GM21717 (cell line): Measurements from ENCODE around the gene DCHS1.
"Not testable (repeated sequence)": the region's sequence is repeated elsewhere in the genome, so short reads cannot be mapped to it uniquely, and the experiment has no call there.

ENCODE experiments used
- ATAC-seq: cut with Tn5 transposase; IDR thresholded peaks from one replicate; pipeline ENCODE4 v1.9.1; 2021; ENCODE audit warnings: mild to moderate bottlenecking, moderate library complexity; ENCODE audit not compliant: unreplicated experiment

The DCHS1 gene, protein sequence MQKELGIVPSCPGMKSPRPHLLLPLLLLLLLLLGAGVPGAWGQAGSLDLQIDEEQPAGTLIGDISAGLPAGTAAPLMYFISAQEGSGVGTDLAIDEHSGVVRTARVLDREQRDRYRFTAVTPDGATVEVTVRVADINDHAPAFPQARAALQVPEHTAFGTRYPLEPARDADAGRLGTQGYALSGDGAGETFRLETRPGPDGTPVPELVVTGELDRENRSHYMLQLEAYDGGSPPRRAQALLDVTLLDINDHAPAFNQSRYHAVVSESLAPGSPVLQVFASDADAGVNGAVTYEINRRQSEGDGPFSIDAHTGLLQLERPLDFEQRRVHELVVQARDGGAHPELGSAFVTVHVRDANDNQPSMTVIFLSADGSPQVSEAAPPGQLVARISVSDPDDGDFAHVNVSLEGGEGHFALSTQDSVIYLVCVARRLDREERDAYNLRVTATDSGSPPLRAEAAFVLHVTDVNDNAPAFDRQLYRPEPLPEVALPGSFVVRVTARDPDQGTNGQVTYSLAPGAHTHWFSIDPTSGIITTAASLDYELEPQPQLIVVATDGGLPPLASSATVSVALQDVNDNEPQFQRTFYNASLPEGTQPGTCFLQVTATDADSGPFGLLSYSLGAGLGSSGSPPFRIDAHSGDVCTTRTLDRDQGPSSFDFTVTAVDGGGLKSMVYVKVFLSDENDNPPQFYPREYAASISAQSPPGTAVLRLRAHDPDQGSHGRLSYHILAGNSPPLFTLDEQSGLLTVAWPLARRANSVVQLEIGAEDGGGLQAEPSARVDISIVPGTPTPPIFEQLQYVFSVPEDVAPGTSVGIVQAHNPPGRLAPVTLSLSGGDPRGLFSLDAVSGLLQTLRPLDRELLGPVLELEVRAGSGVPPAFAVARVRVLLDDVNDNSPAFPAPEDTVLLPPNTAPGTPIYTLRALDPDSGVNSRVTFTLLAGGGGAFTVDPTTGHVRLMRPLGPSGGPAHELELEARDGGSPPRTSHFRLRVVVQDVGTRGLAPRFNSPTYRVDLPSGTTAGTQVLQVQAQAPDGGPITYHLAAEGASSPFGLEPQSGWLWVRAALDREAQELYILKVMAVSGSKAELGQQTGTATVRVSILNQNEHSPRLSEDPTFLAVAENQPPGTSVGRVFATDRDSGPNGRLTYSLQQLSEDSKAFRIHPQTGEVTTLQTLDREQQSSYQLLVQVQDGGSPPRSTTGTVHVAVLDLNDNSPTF (N-terminal part only)

DNA sequence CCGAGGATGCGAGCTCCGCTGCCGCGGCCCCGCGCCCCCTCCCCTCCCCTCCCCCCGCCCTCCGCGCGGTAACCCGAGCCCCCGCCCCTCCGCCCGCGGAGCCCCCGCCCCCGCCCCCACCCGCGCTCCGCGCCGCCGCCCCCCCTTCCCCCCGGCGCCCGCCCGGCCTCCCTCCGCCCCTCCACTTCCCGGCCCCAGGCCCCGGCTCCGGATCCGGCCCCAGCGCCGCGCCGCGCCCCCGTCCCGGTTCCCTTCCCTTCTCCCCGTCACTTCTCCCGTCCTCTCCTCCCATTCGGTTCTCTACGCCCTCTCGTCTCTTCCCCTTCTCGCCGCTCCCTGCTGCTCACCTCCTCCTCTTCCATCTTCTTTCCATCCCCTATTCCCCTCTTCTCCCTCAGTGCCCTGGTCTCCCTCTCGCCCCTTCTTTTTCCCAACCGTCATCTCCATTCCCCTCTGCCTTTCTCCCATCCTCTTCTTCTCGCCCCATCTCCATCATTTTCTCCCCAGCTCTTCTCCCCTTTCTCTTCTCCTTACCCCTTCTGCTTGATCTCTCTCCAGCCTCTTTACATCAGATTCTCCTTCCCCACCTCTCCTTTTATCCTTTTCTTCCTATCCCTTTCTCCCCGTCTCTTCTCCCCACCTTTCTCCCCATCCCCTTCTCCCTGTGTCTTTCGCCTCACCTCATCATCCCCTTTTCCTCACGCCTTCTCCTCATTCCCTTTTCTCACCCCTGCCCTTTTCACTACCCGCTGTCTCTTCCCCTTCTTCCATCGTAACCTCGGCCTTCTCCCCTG is at the start of gene DCHS1:
Gene DCHS1 (minus strand): TSS at position 20 of the 794 bp plus-strand sequence. CDS start 14,196 bp downstream, outside the sequence.
- ATAC-seq = no peak

DNA sequence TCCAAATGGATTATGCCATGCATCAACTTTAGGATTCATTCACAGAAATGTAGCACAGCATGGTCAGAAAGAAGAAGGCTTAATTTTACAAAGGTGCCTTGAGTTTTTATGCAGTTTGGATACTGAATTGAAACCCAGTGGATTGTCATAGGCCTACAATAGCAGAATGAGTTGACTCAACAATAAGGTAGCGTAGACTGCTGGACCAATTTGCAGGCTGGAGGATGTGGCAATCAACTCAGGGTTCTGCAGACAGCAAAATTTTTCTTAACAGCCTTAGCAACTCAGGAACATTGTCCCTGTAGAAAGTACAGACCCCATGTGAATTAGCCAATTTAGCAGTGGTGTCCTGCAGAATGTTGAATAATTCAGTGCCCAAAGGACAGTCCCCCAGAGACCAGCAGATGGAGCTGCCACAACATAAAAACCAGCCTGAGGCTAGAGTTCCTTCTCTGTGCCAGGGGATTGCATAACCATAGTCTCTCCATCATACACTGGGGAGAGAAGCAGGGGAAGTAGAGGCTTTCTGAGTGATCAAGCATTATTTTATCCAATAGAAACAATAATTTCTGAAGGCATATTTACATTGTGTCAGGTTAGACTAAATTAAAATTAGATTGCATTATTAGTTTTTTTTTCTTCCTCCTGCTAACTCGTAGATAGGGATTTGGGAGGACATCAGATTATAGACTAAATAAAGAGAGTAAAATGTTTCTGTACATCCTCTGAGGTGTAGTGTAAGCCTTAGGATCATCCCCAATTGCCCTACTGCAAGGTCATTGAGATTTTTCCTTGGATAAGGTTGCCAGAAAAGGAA is 47.8 kb upstream of the DCHS1 start:
- no peak for ATAC-seq

DNA sequence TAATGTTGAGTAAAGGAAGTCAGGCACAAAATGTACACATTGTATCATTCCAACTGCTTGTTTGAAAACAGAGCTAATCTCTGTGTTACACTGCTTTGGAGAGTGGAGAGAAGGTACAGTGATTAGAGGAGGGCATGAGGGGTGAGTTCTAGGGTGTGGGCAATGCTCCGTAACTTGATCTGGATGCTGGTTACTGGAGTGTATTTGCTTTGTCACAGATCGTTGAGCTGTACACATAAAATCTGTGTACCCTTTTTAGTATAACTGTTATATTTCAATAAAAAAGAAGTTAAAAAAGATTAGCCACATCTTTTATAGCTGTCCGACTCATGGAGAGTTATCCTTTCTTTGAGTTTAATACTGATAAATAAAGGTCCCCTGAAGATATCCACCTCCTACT is 46.3 kb upstream of the DCHS1 start:
- not testable (repeated sequence) for ATAC-seq

DNA sequence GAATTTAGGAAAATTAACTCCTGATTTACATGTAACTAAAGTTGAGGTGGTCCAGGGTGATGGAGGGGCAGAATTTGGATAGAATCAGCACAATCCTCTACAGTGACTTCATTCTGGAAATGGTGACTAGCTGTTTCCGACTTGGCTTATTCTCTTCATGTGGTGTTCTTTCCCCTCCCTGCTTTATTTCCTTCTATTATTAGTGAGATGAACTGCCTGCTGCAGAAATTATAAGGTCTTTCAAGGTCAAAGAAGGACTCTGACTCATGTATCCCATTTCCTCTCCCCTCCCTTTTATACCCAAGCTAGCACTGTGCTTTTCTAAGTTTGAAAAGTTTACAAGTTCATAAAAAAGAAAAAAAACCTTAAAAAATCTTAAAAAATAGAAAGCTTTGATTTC is 39.8 kb upstream of the DCHS1 start:
- ATAC-seq = no peak

DNA sequence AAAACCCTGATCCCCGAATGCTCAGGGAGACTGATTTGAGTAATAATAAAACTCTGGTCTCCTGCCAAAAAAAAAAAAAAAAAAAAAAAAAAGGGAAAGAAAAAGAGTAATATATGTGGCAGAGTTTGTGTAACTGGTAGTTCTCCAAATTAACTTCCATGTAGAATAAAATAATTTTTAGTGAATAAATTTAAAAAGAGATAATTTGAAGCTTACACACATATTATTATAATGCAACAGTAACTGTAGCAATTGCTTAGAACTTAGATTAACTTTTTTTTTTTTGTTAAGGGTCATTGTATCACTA is 38.6 kb upstream of the DCHS1 start:
- no peak for ATAC-seq

DNA sequence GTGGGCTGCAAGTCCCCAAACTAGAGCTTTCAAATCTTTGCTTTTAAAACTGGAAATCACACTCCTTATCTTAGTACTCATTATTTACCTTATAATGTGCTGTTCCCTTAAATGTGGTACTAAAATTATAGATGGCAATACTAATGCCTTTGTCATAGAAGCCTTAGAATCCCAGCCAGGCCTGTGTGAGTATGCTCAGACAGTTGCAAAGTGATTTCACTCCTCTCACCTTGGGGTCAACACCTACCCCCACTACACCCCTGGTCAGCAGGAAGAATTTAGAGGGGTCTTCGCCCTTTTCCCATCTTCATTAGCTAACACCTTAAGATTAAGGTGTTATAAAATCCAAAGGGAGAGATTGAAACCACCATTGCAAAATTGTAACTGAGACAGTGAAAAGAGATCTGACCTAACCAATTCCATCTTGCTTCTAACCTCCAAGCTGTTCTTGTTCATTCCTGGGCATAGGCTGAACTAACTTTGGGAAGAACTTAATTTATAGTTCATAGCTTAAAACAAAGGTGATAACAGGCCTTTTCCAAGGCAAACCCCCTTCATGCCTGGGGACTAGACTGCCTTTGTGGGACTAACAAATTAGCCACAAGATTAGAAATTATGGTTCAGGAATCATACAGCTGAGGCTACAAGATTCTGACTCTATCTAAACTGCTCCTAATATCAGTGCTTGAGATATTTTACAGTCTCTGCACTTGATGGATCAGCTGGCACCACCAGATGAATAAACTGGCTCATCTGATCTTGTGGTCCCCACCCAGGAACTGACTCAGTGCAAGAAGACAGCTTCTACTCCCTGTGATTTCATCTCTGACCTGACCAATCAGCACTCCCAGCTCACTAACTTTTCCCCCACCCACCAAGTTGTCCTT is 38.0 kb upstream of the DCHS1 start:
- no peak for ATAC-seq

DNA sequence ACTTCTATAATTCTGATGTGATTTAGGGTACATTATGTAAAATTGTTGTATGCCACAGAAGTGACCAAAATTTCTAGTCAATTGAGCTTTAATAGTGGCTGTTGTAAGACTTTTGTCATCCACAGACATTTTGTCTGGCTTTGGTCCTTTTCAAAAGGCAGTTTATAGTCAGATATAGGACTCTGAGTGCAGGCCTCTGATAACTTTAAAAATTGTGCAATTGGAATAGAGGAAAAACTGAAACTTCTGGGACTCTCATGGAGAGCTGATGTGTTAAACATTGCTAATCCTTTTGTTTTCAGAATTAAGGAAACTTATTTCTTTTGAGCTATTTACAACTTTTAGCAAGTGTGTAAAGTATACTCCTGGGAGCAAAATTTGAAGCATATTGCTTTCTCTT is 36.5 kb upstream of the DCHS1 start:
- ATAC-seq = no peak

DNA sequence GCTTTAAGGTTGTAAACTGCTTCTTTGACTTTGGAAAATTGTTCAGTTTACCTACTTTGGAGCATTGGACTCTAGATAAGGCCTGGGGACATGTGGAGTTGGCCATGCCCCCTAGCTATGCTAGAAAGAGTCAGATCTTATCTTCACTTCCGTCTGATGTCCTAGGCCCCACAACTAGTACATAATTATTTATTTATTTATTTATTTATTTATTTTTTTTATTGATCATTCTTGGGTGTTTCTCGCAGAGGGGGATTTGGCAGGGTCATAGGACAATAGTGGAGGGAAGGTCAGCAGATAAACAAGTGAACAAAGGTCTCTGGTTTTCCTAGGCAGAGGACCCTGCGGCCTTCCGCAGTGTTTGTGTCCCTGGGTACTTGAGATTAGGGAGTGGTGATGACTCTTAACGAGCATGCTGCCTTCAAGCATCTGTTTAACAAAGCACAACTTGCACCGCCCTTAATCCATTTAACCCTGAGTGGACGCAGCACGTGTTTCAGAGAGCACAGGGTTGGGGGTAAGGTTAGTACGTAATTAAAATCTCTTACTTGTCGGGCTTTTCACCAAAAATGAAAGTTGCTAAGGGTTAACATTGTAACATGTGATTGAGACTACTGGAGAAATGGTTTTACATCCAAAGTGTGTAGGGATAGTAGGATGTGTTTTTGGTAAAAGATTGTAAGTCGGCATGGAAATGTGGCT is 35.0 kb upstream of the DCHS1 start:
- ATAC-seq = not testable (repeated sequence)

DNA sequence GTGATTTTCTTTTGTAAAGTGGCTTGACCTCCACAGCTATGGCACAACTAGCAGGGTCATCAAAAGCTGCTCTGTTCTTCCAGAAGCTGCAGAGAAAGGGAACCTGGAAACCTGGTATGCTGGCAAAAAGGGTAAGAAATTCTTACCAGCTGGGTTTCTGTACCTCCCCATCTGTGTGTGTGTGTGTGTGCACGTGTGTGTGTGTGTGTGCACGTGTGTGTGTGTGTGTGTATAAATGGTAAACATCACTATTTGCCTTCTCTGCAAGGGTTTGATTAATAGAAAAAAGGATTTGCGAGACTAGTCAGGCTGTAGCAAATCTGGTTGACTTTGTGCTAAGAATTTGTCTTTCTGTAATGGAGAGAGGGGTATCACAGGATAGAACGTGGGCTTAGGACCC is 32.3 kb upstream of the DCHS1 start:
- ATAC-seq = no peak

DNA sequence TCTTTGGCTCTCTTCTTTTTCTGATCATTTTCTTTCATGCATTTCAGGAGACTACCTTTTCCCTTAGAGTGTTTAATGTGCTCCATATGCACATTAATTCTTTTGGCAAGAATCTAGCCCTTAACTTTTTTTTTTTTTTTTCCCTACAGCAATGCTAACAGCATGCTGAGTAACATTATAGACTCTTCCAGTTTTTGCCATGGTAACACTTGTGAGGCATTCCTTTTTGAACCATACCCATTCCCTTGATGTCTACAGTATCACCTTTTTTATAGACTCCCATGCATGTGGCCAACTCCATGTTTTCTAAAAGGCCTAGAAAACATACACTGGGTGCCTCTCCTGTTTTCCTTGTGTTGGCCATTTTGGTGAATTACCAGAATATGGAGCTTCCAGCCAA is 30.4 kb upstream of the DCHS1 start:
- no peak for ATAC-seq

DNA sequence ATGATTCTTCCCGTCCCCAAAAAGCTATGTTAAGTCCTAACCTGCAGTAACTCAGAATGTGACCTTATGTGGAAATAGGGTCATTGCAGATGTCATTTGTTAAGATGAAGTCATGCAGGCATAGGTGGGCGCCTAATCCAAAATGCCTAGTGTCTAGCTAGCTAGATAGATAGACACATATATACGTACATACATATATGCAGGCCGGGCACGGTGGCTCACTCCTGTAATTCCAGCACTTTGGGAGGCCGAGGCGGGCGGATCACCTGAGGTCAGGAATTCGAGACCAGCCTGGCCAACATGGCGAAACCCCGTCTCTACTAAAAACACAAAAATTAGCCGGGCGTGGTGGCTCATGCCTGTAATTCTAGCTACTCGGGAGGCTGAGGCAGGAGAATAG is 28.5 kb upstream of the DCHS1 start:
- not testable (repeated sequence) for ATAC-seq

DNA sequence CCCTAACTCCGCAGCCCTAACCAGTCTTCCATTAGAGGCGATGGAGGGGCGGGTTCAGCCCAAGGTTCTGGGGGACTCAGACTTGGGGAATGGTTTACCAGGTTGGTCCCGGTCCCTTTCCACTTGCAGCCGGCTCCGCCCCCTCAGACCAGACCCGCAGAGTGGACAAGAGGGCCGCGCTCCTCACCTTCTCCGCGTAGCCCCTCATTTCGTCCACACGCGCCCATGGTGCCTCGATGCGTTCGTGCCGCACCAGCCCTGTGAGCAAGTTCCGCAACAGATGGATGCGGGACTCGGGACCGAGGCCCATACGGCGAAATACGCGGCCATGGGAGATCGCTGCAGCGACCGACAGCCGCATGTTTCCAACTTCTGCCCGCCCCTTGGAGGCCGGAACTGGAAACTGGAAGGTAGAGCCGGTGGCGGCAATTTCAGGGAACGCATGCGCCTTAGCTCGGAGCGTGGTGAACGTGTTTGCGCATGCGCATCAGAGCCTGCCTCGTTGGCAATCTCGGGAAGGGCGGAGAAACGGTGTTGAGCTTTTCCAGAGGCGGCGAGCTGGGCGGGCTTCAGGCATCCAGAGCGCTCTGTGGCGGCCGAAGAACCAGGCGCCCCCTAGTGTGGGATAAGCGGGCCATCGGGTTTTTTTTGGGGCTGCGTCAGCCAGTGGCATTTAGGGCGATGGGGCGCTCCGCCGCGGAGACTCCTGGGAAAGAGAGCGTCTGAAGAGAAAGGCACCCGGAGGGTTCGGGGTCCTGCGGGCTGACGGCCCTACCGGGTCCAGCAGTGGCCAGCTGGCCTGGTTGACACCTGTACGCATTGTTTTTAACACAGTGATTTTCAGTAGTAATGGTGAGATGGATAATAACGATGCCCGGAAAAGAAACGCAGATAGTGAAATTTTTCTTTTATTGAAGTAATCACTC is 27.6 kb upstream of the DCHS1 start, which contains the start of gene MRPL17:
Gene MRPL17 (minus strand): TSS at position 405 of the 926 bp plus-strand sequence. CDS start 44 bp downstream, at position 361.
- ATAC-seq = peak; percentile 94

DNA sequence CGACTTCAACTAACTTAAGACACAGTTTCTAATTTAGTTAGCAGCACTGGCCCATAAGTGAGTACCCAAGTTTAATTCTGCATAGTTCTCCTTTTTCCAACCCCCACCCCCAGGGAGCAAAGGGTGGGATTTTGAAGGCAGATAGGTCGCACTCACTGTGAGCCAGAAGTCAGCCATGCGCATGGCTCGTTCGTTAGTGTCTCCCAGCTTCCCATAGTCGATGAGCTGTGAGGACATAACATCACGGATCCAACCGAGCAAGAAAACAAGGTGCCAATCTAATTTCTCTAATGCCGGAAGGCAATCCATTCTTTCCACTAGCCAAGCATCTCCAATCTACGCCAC is 27.0 kb upstream of the DCHS1 start:
- peak; percentile 12 for ATAC-seq

DNA sequence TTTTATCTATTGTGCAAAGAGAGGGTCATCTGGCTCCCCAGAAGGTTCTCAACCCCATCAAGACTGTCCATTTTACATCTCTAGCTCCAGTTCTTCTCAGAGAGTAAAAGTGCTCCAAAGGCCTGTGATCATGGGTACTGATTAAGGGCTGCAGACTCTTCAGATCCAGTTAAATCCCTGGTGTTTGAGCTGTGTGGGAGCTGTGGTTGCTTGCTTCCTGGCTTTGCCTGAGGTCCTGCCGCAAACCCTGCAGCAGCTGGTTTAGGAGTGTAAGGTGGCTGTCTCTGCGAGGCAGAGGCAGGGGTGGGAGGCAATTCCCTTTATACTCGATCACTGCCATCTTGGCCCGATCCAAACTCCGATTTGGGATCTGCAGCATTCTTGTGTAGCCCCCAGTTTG is 26.3 kb upstream of the DCHS1 start:
- no peak for ATAC-seq

DNA sequence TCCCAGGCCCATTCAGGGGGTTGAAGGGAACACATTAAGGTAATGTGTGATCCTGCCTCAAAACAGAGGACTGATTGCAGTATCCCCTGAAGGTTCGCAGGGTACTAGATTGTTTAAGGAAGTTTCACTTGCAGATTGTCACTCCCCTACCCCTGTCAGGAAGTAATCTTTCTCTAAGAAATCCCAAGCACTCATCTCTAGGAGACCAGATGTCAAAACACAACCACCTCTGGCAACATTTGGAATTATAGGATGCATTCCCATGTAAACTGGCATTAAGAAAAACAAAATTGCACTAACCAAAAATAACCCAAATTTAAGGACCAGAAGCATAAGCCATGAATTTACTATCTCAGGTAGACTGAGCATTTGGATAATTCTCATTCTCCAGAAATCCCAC is 25.9 kb upstream of the DCHS1 start:
- ATAC-seq = no peak

DNA sequence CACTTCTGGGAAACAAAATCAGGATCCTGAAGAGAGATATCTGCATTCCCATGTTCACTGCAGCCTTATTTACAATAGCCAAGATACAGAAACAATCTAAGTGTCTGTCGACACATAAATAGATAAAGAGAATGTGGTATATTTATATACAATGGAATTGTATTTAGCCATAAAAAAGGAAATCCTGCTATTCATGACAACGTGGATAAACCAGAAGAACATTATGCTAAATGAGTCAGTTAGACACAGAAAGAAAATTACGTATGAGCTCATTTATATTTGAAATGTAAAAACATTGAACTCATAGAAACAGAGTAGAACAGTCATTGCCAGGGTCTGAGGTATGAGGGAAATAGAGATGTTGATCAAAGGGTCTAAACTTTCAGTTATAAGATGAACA is 21.4 kb upstream of the DCHS1 start:
- no peak for ATAC-seq

DNA sequence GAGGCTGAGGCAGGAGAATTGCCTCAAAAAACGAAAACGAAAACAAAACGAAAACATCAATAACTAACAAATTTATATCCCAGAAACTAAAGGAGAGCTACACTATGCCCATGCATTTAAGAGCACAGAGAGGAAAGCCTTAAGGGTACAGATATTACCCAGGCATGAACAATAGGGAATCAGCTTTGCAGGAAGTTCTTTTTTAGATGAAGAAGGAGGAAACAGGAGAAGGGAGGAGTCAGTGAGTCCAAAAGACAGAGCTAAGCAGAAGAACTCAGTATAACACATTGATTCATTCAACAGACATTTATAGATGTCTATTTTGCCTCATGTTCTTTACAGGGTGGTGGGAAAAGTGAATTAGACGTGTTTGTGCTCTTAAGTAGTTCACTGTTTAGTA is 19.3 kb upstream of the DCHS1 start:
- ATAC-seq = no peak
